Astrocyte (in vitro differentiated cells and primary cell): ENCODE results near the gene CCDC81.
"Not testable (repeated sequence)": the region's sequence is repeated elsewhere in the genome, so short reads cannot be mapped to it uniquely, and the experiment has no call there.

ENCODE experiments used
- CTCF ChIP-seq: IDR thresholded peaks from 2 replicates; pipeline ENCODE4 v1.5.1; 2011; ENCODE audit warnings: low read depth, mild to moderate bottlenecking, inconsistent platforms, low read length, moderate library complexity; ENCODE audit not compliant: insufficient read depth
- EZH2 ChIP-seq: IDR thresholded peaks from 2 replicates; pipeline ENCODE4 v1.6.1; 2012; ENCODE audit warnings: mild to moderate bottlenecking, low read length, inconsistent platforms; ENCODE audit not compliant: insufficient read depth

DNA sequence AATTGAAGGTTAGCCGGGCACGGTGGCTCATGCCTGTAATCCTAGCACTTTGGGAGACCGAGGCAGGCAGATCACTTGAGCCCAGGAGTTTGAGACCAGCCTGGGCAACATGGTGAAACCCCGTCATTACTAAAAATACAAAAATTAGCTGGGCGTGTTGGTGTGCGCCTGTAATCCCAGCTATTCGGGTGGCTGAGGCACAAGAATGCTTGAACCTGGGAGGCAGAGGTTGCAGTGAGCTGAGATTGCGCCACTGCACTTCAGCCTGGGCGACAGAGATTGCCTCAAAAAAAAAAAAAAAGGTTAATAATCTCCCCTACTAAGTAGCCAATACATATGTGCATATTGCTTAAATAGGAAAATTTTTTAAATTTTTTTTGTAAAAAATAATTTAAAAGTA lies 42.3 kb downstream of the CCDC81 start:
- TF ChIP-seq CTCF, EZH2: not testable (repeated sequence)
